Measurements from ENCODE around the gene SGCA.

Gene SGCA

GRCh38 chr17:50134206-50135110 lies 31.3 kb upstream of the SGCA start:
- no peak for DNase-seq (ENCODE audit: low read depth in 2 of 2)

- no peak for DNase-seq (ENCODE audit: low read depth in 2 of 2)
Observed at GRCh38 chr17:50135316-50136095, 30.3 kb upstream of the SGCA start.

DNA sequence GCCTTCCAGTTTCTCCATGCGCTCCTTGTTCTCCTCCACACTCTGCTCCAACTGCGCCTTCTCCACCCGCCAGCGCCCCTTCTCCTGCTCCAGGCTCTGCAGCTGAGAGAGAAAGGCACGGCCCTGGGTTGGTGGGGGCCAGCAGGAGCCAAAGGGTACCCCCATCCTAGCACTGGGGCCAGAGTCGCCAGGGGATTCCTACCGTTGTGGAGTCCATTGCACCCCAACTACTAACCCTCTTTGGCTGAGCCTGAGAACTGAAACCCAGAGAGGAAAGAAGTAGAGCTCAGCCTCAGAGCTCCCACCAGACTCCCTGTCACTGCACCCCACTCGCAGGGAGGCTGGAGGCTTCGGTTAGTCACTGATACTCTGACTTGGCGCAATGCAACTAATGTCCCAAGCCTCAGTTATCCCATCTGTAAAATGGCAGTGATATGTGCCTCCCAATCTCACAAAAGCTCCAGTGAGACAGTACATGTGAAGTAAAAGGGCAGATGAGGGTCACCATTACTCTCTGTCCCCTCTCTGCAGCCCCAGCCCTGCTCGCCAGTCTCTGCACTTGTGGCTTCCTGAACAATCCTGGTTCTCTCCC lies 29.6 kb upstream of the SGCA start:
- DNase-seq (ENCODE audit: low read depth in 2 of 2): no peak

GRCh38 chr17:50137042-50137441 lies 28.8 kb upstream of the SGCA start:
- DNase-seq (ENCODE audit: low read depth in 2 of 2): no peak

- DNase-seq (ENCODE audit: low read depth in 2 of 2): no peak
Observed at GRCh38 chr17:50139185-50139783, 26.5 kb upstream of the SGCA start.

DNA sequence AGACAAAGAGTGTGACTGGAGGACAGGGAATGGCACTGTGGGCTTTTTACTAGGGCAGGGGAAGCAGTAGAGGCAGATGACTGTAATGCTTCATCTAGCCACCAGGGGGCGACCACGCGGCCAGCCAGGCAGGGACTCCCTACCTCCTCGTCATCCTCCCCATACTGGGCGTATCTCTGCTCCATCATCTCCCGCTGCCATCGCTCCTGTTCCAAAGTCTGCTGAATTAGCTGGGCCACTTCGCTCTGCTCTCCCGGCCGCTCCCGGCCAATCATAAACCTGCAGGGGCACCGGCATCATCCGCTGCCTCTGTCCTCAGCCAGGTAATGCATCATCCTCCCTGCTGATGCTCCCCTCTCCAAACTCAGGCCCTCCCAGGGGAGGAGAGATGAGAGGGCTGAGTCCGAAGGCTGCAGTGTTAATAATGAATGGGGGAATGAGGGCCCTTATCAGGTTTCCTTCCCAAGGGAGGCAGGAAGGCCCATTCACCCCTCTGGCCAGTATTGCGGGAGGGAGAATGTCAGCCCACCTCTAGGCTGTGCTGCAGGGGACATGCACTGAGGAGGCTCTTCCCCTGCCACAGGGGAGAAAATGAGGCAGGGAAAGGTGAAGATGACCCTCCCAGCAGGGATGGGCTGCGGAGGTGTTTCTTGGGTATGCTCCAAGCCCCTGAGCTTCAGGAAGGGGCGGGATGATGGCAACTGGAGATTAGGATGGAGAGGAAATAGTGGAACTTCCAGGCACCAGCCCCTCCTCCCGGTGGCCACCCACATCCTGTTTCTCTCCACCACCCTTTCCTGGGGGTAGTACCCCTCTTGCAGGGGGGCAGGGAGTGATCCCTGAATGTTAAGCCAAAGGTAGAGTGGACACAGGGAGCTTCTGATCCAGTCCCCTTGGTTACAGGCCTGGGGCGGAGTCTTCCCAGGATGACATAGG lies 25.6 kb upstream of the SGCA start:
- peak; percentile 67 to 68 for DNase-seq (ENCODE audit: low read depth in 2 of 2)

GRCh38 chr17:50141026-50141744 lies 24.6 kb upstream of the SGCA start:
- no peak for DNase-seq (ENCODE audit: low read depth in 2 of 2)

- DNase-seq (ENCODE audit: low read depth in 2 of 2): no peak
Observed at GRCh38 chr17:50141745-50142110, 24.1 kb upstream of the SGCA start.

- DNase-seq (ENCODE audit: low read depth in 2 of 2): no peak
Observed at GRCh38 chr17:50143461-50144176, 22.2 kb upstream of the SGCA start.

DNA sequence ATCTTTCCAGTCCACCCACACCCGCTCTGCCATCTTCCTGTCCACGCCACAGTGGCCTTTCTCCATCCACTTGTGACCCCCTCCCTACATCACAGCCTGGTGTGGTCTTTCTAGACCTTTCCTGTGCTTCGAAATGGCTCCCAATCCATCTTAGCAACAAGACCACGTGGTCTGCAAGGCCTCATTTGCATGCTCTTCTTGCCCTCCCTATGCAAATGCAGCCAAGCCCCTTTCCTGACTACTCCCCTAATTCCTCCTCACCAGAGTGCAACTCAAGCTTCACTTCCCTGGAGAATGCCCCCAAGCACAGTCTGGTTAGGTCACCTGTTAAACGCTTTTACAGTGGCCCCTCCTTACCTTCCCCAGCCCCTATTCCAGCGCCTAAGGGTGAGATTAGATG lies 21.4 kb upstream of the SGCA start:
- DNase-seq (ENCODE audit: low read depth in 2 of 2): no peak

- DNase-seq (ENCODE audit: low read depth in 2 of 2): no peak
Observed at GRCh38 chr17:50144845-50145531, 20.8 kb upstream of the SGCA start.

GRCh38 chr17:50145532-50146229 lies 20.1 kb upstream of the SGCA start:
- DNase-seq (ENCODE audit: low read depth in 2 of 2): no peak

DNA sequence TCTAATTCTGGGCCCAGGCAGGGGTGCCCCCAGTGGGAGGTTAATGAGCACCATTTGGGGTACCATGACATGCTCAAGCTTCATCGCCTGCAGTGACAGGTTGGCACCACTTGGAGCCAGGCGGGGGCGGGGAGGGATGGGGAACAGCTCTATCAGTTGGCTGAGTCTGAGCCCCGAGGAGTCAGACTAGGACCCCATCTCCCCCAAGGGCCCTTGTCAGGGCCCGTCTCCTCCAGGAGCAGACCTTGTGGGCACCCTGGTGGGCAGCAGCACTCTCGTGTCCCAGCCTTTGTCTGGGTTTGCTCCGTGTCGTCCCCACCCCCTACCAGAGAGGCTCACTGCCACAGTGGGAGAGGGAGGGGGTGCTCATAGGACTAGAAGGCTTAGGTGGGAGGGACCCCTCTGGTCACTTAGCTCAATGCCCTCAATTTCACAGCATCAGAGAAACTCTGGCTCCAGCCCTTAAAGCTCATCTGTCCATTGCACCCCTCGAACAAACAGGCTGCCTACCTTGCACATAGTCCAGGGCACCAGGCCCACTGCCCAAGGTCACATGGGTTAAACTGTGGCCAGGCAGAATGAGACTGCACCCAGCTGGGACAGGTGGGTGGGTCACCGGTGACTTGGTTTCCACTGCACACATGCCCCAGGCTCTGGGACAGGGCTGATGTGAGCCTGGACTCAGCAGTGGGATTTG lies 19.4 kb upstream of the SGCA start:
- DNase-seq (ENCODE audit: low read depth in 2 of 2): no peak

GRCh38 chr17:50146927-50147665 lies 18.7 kb upstream of the SGCA start:
- DNase-seq (ENCODE audit: low read depth in 2 of 2): no peak

DNA sequence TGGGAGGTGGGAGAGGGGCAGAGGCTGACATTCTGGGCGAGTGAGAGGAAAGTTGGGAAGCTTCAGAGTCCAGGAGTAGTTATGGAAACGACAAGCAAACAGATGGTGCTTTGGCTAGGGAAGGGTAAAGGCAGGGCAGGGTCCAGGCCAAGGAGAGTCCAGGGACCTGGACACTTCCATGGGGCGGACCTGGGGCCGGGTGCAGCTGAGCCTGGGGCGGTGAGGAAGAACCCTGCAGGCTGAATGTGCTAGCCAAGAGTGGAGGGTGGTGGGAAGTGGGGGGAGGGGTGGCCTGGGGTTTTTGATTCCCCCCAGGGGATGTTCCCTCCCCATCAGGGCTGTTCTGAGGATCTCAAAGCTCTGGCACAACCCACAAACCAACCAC lies 18.0 kb upstream of the SGCA start:
- DNase-seq (ENCODE audit: low read depth in 2 of 2): no peak

- peak; percentile 87 to 89 for DNase-seq (ENCODE audit: low read depth in 2 of 2)
Observed at GRCh38 chr17:50148226-50149090, 17.3 kb upstream of the SGCA start.

Data from stimulated activated CD8-positive, alpha-beta memory T cell treated with anti-CD3 and anti-CD28 coated beads, Interleukin-7, amount 100 ng/mL, for 4 hours (primary cell).